ENCODE results near the gene FOXL2. TPM values are rescaled to one million over a fixed set of nuclear protein-coding genes. Genes with fewer than 3 reads are reported as not detected.

The FOXL2 gene
- total RNA-seq, result not detected in 2 replicates

DNA sequence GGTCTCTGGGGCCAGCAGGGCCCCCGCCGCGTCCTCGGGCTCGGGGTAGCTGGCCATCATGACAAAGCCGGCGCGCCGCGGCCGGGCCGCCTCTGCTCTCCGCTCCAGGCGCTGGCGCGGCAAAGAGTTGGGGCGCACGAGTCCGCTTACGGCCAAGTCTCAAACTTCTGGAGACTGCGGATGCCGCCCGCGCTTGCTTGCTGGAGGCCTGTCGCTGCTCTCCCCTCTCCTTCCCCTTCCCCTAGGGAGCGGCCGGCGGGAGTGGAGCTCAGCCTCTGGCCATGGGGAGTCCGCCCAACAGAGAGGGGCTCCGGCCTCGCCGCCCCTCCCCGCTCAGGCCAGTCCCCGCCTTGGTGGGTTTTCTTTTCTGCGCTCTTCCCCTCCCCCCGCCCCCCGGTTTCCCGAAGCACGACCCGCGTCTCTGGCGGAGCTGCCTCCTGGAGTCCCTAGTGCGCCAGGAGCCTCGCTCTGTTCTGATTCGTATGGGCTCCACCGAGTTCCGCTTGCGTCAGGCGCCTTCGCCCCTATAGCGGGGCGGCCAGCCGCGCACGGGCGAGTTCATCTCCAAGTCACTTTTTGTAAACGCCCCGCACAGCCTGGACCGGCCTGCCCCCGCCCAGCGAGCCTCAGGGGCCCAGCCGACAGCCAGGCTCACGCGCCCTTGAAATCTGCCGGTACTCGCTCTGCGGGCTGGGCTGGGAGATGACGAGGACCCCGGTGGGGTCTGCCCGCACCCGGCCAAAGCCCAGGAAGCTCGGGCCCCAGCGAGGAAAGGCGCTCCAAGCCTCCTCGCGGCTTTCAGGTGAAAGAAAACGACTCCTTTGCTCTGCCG lies at the start of gene FOXL2, which contains the start of gene FOXL2NB:
Gene FOXL2 (minus strand): TSS at position 475 of the 832 bp plus-strand sequence. CDS start 415 bp downstream, at position 60.
Gene FOXL2NB (plus strand): TSS at position 555 of the 832 bp plus-strand sequence. CDS start 148 bp downstream, at position 703.

Other genes with a start within 250 kb of the FOXL2 start
- 6.4 and 7.1 TPM in 2 replicates for gene PIK3CB, start 112.2 kb downstream of the FOXL2 start, total RNA-seq
- gene FOXL2NB, start 80 bp upstream of the FOXL2 start, total RNA-seq, result under 0.01 TPM in 1 of 2 replicates, not detected in the other
- not detected in 2 replicates for gene PRR23A, start 59.1 kb upstream of the FOXL2 start, total RNA-seq
- gene PRR23B, start 73.8 kb upstream of the FOXL2 start, total RNA-seq, result not detected in 2 replicates
- gene PRR23C, start 97.8 kb upstream of the FOXL2 start, total RNA-seq, result not detected in 2 replicates

Data from smooth muscle cell of bladder (primary cell).